GM18858 (cell line): ENCODE results near the gene NAMPT.
A peak's percentile ranks its signal among the peaks of the same experiment; 100 is the strongest.

Experiments used
- ATAC-seq: cut with Tn5 transposase; IDR thresholded peaks from one replicate; pipeline ENCODE4 v1.9.1; 2021; ENCODE audit not compliant: unreplicated experiment

The NAMPT gene

DNA sequence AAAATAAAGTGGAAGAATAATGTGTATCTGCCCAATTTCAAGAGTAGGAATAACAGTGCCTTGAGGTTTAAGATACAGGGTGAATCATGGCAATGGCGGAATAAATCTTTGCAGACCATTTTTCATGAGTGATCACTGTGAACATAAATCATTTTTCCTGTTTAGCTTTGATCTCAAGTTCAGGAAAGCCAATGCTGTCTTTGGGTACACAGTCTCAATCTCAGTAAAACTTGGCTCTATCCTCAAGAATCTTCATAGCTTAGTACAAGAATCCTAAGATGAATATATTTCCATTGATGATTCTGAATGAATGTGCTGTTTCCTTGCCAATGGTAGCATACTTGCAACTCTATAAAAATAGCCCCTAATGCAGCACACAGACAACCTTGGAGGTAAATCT lies 6.8 kb downstream of the NAMPT start:
- ATAC-seq: no peak

GRCh38 chr7:106276513-106276912 lies 8.3 kb downstream of the NAMPT start:
- ATAC-seq: no peak

- peak; percentile 54 for ATAC-seq
Observed at GRCh38 chr7:106273009-106273668, 11.6 kb downstream of the NAMPT start.

- ATAC-seq: no peak
Observed at GRCh38 chr7:106270122-106270977, 14.4 kb downstream of the NAMPT start.

- no peak for ATAC-seq
Observed at GRCh38 chr7:106269254-106269961, 15.4 kb downstream of the NAMPT start.

DNA sequence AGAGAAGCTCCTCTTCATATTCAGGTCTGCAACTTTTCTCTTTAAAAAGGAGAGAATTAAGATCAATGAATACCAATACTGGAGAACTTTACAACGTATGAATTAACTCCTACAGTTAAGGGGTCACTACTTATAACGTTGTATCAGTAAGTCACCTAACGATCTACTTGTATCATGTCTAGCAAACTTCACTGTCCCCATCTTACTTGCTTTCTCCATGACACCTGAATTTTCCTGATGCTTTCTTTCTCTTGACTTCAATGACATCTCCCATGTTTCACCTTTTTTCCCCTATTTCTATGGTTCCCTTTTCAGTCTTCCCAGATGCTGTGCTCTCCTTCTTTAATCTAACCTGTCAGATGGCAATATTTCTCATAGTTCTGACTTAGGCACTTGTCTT lies 19.6 kb downstream of the NAMPT start:
- ATAC-seq: no peak

DNA sequence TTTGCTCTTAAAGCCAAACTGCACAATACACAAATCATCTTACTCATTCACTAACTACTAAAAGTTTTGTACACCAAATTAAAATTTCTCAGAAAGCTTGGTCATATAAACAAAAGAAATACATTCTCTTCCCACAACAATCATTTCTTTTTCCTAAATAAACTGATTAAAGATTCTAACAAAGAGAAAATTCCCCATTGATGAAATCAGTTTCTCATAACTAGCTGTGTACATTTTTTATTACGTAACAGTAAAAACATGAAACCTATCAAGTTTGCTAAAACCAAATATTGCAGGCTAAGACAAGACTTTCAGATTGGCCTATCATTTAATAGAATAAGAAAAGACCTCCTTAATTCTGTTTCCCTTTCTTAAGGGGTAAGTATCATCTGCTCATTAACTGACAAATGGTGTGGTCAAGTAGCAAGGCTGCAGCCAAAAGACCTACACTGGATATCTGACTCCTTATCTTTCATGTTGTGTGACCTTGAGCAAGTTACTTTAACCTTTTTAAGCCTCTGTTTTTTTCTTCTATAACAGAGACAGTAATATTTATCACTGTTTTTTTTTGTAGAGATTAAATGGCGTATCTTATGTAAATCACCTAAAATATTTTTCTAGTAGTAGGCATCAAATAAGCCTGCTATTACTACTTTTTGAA lies 22.4 kb downstream of the NAMPT start:
- no peak for ATAC-seq

DNA sequence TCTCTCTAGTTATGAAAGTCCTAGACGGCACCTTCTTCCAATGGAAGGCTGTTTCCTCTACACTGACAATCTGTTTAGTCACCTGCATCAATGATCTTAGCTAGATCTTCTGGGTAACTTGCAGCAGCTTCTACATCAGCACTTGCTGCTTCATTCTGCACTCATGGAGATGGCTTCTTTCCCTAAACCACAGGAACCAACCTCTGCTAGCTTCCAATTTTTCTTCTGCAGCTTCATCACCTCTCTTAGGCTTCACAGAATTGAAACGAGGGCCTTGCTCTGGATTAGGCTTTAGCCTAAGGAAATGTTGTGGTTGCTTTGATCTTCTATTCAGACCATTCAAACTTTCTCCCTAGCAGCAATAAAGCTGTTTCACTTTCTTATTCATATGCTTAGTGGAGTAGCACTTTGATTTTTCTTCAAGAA lies 24.6 kb downstream of the NAMPT start:
- no peak for ATAC-seq

GRCh38 chr7:106258789-106259188 lies 26.0 kb downstream of the NAMPT start:
- ATAC-seq: no peak

DNA sequence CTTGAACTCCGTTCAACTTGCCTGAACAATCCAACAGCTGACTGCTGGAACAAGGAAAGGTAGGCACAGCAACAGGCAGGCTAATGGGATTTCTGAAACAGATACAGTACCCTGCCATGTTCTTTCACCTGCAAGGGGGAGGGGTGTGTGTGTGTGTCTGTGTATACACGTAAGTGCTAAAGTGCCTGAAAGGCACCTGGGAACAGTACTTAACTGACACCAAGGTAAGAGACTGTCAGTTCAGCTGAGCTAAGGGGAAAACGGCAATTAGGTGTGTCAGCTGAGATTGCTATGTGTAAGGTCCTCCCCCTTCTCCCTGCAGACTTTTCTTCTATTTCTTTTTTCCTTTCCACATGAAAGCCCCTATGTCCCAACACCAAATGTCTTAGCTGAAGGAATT lies 27.0 kb downstream of the NAMPT start:
- no peak for ATAC-seq

DNA sequence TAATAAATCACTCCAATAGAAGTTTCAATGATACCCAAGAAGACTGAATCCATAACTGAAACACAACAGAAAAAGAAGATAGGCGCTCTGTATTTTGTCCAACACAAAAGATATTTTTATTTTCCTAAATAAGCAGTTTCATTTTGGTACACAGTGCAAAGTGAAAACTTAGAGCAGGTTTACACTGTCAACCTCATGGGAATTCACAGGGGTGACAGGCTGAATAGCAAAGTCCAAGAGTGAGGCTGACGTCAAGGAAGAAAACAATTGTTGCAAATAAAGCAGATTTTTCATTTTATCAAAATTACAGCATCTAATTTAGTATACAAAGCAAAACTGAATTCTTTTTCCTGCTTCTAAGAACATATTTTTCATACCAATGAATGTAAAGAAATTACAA lies 28.6 kb downstream of the NAMPT start:
- no peak for ATAC-seq

DNA sequence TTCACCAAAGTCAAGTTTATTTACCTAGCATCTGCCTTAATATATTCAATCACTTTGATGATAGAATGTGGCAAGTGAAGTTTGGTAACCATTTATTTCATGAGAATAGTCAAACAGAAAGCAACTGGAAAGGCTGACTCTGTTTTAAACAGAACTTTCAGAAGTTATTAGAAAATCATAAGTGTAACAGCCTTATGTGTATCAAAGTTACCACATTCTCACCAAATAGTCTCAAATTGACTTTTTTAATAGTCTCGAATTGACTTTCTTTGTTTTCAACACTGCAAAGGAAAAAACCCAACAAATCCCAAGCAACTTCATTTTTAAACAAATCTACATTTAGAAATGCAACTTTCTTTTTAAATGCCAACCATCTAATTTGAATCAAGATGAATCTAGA lies 29.5 kb downstream of the NAMPT start:
- ATAC-seq: no peak

DNA sequence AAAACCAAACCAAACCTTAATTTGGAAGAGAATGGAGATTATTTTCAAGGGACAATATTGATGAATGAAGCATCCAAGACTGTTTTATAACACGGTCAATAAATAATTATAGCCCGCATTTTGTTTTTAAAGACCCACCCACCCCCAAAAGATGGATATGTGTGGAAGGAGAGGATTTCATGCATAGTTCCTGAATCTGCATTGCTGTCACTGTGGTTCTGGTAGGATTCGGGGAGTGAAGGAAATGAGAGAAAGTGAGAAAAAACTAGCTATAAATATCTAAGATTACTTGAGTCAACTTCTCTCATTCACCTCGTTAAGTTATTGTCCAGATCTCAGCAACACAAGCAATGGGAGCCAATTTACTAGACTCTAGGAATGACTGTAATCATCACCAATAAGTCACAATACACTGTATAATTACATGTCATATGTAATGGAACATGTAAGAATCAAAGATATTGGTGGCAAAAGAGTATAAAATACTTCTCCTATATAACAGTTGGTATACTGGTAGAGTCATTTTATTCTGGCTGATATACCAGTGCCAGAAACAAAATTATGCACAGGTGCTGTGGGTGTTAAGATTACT lies 30.2 kb downstream of the NAMPT start:
- no peak for ATAC-seq

DNA sequence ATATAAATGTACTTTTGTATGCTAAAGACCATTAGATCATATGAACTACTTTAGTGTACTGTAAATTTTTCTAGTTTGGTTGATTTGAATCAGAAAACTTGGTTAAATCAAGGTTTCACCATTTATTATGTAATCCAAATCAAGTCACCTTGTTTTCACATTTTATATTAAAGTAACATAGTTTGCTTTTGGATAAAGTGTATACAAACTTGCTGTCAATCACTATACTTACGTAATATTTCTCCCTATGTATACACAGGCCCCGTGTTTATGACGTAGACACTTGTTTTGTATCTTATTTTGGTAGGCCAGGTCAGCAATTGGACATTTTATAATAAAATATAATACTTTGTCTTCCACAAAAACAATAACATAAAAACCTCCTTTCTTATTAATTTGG lies 32.2 kb downstream of the NAMPT start:
- ATAC-seq: no peak

DNA sequence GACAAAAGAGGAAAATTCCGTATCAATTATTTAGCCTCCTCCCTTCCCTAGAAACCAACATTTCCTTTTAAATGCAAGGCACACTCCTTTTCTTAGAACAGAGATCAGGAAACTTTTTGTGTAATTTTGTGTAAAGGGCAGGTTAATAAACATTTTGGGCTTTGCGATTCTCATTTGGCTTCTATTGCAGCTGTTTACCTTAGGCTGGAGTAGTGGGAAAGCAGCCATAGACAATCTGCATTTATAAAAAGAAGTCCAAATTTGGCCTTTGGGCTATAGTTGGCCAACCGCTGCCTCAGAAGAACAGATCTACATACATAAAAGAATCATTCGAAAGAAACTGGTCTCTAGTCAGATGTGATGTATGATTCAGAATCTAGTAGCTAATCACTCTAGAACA lies 35.3 kb downstream of the NAMPT start:
- ATAC-seq: no peak

DNA sequence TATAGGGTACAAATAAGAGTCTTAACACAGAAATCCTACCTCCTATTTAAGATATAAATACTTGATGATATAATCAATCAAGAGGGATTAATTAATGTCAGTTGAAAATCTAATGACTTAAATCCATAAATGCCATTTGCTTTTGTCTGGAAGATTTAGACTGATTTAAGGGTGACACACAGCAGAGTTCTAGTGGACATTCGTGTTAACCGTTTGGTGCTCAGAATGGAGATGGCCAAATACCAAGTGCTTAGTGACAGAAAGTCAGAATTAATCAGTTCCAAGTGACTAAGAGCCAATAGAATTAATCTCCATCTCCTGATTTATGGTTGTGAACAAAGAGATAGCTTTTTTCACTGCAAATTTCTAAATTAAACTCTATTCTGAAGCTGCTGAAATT lies 36.2 kb downstream of the NAMPT start:
- ATAC-seq: no peak

- no peak for ATAC-seq
Observed at GRCh38 chr7:106247841-106248240, 36.9 kb downstream of the NAMPT start.

GRCh38 chr7:106246902-106247711 lies 37.7 kb downstream of the NAMPT start:
- no peak for ATAC-seq

GRCh38 chr7:106243893-106244292 lies 40.9 kb downstream of the NAMPT start:
- no peak for ATAC-seq

GRCh38 chr7:106239406-106239805 lies 45.4 kb downstream of the NAMPT start:
- no peak for ATAC-seq
